Liver (tissue), 3 donors: ENCODE data around the gene OR4M1.
"Not testable (repeated sequence)": the region's sequence is repeated elsewhere in the genome, so short reads cannot be mapped to it uniquely, and the experiment has no call there.

ENCODE experiments used
- GABPA ChIP-seq, 2 donors: IDR thresholded peaks in 1 of 2; conservative IDR thresholded peaks in 1 of 2; 2 replicates each; pipeline ENCODE4 v1.6.1; 2016; ENCODE audit warnings: antibody characterized with exemption in 2 of 2, mild to moderate bottlenecking in 1 of 2, moderate library complexity in 1 of 2
- HNF4G ChIP-seq: IDR thresholded peaks from 2 replicates; pipeline ENCODE4 v1.6.1; 2016; ENCODE audit warnings: antibody characterized with exemption
- YY1 ChIP-seq: IDR thresholded peaks from 2 replicates; pipeline ENCODE4 v1.6.1; 2016; ENCODE audit warnings: antibody characterized with exemption, mild to moderate bottlenecking
- TF ChIP-seq, protein P1 (sequence below): fragments of 150-350 bp; IDR thresholded peaks from 2 replicates; pipeline ENCODE4 v1.5.1; 2017; ENCODE audit warnings: improper control_type of control experiment, low read depth, low read length; ENCODE audit not compliant: missing input control
- donor health status: healthy.
- donor health status: healthy.

- TF ChIP-seq, protein P1, sequence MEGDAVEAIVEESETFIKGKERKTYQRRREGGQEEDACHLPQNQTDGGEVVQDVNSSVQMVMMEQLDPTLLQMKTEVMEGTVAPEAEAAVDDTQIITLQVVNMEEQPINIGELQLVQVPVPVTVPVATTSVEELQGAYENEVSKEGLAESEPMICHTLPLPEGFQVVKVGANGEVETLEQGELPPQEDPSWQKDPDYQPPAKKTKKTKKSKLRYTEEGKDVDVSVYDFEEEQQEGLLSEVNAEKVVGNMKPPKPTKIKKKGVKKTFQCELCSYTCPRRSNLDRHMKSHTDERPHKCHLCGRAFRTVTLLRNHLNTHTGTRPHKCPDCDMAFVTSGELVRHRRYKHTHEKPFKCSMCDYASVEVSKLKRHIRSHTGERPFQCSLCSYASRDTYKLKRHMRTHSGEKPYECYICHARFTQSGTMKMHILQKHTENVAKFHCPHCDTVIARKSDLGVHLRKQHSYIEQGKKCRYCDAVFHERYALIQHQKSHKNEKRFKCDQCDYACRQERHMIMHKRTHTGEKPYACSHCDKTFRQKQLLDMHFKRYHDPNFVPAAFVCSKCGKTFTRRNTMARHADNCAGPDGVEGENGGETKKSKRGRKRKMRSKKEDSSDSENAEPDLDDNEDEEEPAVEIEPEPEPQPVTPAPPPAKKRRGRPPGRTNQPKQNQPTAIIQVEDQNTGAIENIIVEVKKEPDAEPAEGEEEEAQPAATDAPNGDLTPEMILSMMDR = not testable (repeated sequence)
- not testable (repeated sequence) for TF ChIP-seq HNF4G; GABPA (IDR thresholded peaks at IDR 0.05 in 1 of 2, conservative IDR thresholded peaks at IDR 0.05 in 1 of 2); YY1
Measured at GRCh38 chr14:19788150-19788549, 14.8 kb downstream of the OR4M1 start.
